ENCODE results near the gene RPL10. TPM values are rescaled to one million over a fixed set of nuclear protein-coding genes. Genes with fewer than 3 reads are reported as not detected.

RPL10 gene
- total and polyA plus RNA-seq, 4 donors, result 2,479 to 4,258 (median 3,622) TPM

DNA sequence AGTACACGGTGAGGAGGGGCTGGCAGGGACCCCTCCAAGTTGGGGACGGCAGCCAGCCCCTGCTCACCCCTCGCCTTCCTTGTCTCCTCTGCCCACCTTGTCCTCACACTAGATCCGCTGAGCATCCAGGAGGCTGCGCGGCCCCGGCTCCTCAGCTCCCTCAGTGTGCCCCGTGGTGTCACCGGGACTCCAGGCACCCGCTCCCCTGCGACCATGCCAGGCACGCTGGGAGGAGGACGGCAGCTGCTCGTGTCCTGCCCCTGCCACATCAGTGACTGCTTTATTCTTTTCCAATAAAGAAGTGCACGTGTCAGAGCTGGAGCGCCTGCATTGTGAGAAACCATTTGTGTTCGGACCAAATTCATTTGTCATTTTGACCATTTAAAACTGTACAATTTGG, 52.1 kb downstream of the RPL10 start:
- no peaks in the 10 kb centered on the region for H3K27me3 ChIP-seq (ENCODE audit: control insufficient read depth in 3 of 3, insufficient read depth in 3 of 3, low read length in 2 of 3)
- WGBS, 2 donors, result 93 to 97% methylated on average over 9 to 17 of the region's 17 CpGs
- TF ChIP-seq, protein P1, sequence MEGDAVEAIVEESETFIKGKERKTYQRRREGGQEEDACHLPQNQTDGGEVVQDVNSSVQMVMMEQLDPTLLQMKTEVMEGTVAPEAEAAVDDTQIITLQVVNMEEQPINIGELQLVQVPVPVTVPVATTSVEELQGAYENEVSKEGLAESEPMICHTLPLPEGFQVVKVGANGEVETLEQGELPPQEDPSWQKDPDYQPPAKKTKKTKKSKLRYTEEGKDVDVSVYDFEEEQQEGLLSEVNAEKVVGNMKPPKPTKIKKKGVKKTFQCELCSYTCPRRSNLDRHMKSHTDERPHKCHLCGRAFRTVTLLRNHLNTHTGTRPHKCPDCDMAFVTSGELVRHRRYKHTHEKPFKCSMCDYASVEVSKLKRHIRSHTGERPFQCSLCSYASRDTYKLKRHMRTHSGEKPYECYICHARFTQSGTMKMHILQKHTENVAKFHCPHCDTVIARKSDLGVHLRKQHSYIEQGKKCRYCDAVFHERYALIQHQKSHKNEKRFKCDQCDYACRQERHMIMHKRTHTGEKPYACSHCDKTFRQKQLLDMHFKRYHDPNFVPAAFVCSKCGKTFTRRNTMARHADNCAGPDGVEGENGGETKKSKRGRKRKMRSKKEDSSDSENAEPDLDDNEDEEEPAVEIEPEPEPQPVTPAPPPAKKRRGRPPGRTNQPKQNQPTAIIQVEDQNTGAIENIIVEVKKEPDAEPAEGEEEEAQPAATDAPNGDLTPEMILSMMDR (IDR thresholded peaks at IDR 0.05; ENCODE audit: control extremely low read depth, extremely low read depth), result no peak
- DNase-seq (no peak), ATAC-seq (ENCODE audit: insufficient read depth, low FRiP score) (no peak)
- no peak overlapping the region for H3K9ac ChIP-seq (ENCODE audit: insufficient read depth in 1 of 2, low read length in 2 of 2)
- H3K27ac ChIP-seq (ENCODE audit: low read depth in 1 of 2, low read length in 1 of 2), result no peak overlapping the region
- H3K9me3 ChIP-seq (ENCODE audit: control insufficient read depth in 4 of 4, insufficient read depth in 3 of 4, low read length in 3 of 4), result no peaks in the 10 kb centered on the region
- no peak overlapping the region for H3K4me3 ChIP-seq
- peaks cover 0 to 17% (median 3%) of the 10 kb centered on the region in 4 donors for H3K36me3 ChIP-seq (ENCODE audit: control insufficient read depth in 4 of 4, insufficient read depth in 4 of 4, low read length in 4 of 4)
- H3K4me1 ChIP-seq (ENCODE audit: control insufficient read depth in 5 of 5, insufficient read depth in 5 of 5, low read length in 5 of 5), result peaks cover 0 to 5% (median 0%) of the 10 kb centered on the region in 5 donors

Small RNA genes lying within 50 kb of the gene (small RNA-seq; reads per million reads assigned to genes)
- 0.08 reads per million for gene MIR6858 (ENCODE audit: low replicate concordance)
- gene SNORA70 (ENCODE audit: low replicate concordance), result not detected

Other genes starting within 250 kb of the RPL10 start
- not detected for gene OPN1MW, start 215.8 kb upstream of the RPL10 start, total RNA-seq
- not detected for gene OPN1MW, start 215.8 kb upstream of the RPL10 start, polyA plus RNA-seq
- gene OPN1MW2, start 178.6 kb upstream of the RPL10 start, total RNA-seq, result not detected
- gene OPN1MW2, start 178.6 kb upstream of the RPL10 start, polyA plus RNA-seq, result not detected
- not detected for gene OPN1MW3, start 140.8 kb upstream of the RPL10 start, total RNA-seq
- not detected for gene OPN1MW3, start 140.8 kb upstream of the RPL10 start, polyA plus RNA-seq
- not detected for gene TEX28, start 103.3 kb upstream of the RPL10 start, total RNA-seq
- gene TEX28, start 103.3 kb upstream of the RPL10 start, polyA plus RNA-seq, result under 1 TPM in 1 of 2 donors, not detected in 1; 0.02 TPM
- gene TKTL1, start 102.6 kb upstream of the RPL10 start, total RNA-seq, result 1 to 10 TPM in 1 of 2 donors, under 1 TPM in 1; 0.18 to 1.5 TPM
- gene TKTL1, start 102.6 kb upstream of the RPL10 start, polyA plus RNA-seq, result under 1 TPM in 1 of 2 donors, not detected in 1; 0.54 TPM
- 1,000 to 10,000 TPM in 1 of 2 donors, 100 to 1,000 TPM in 1; 602 to 1,802 TPM for gene FLNA, start 23.7 kb upstream of the RPL10 start, total RNA-seq
- 100 to 1,000 TPM; 645 to 783 TPM for gene FLNA, start 23.7 kb upstream of the RPL10 start, polyA plus RNA-seq
- 10 to 100 TPM; 33.0 to 66.9 TPM for gene EMD, start 19.1 kb upstream of the RPL10 start, total RNA-seq
- gene EMD, start 19.1 kb upstream of the RPL10 start, polyA plus RNA-seq, result 100 to 1,000 TPM in 1 of 2 donors, 10 to 100 TPM in 1; 82.7 to 108 TPM
- 10 to 100 TPM; 12.5 to 41.0 TPM for gene DNASE1L1, start 10.9 kb downstream of the RPL10 start, total RNA-seq
- gene DNASE1L1, start 10.9 kb downstream of the RPL10 start, polyA plus RNA-seq, result 10 to 100 TPM; 28.2 to 52.3 TPM
- gene TAFAZZIN, start 13.2 kb downstream of the RPL10 start, total RNA-seq, result 10 to 100 TPM; 28.4 to 48.9 TPM
- 10 to 100 TPM; 39.7 to 61.2 TPM for gene TAFAZZIN, start 13.2 kb downstream of the RPL10 start, polyA plus RNA-seq
- gene ATP6AP1, start 30.3 kb downstream of the RPL10 start, total RNA-seq, result 100 to 1,000 TPM in 1 of 2 donors, 10 to 100 TPM in 1; 73.7 to 142 TPM
- gene ATP6AP1, start 30.3 kb downstream of the RPL10 start, polyA plus RNA-seq, result 100 to 1,000 TPM in 1 of 2 donors, 10 to 100 TPM in 1; 84.1 to 220 TPM
- 100 to 1,000 TPM in 1 of 2 donors, 10 to 100 TPM in 1; 64.0 to 116 TPM for gene GDI1, start 38.8 kb downstream of the RPL10 start, total RNA-seq
- 100 to 1,000 TPM; 116 to 130 TPM for gene GDI1, start 38.8 kb downstream of the RPL10 start, polyA plus RNA-seq
- gene FAM50A, start 45.8 kb downstream of the RPL10 start, total RNA-seq, result 10 to 100 TPM; 23.4 to 74.4 TPM
- gene FAM50A, start 45.8 kb downstream of the RPL10 start, polyA plus RNA-seq, result 100 to 1,000 TPM; 106 to 202 TPM
- gene PLXNA3, start 59.9 kb downstream of the RPL10 start, total RNA-seq, result 10 to 100 TPM; 17.3 to 61.1 TPM
- gene PLXNA3, start 59.9 kb downstream of the RPL10 start, polyA plus RNA-seq, result 10 to 100 TPM; 10.2 to 16.1 TPM
- 10 to 100 TPM; 10.3 to 26.4 TPM for gene LAGE3, start 80.9 kb downstream of the RPL10 start, total RNA-seq
- gene LAGE3, start 80.9 kb downstream of the RPL10 start, polyA plus RNA-seq, result 10 to 100 TPM; 21.5 to 32.0 TPM
- 10 to 100 TPM; 22.9 to 38.2 TPM for gene UBL4A, start 88.2 kb downstream of the RPL10 start, total RNA-seq
- 10 to 100 TPM; 21.3 to 39.6 TPM for gene UBL4A, start 88.2 kb downstream of the RPL10 start, polyA plus RNA-seq
- 10 to 100 TPM; 11.1 to 30.9 TPM for gene SLC10A3, start 92.3 kb downstream of the RPL10 start, total RNA-seq
- 10 to 100 TPM; 27.3 to 33.0 TPM for gene SLC10A3, start 92.3 kb downstream of the RPL10 start, polyA plus RNA-seq
- 10 to 100 TPM; 21.5 to 48.6 TPM for gene FAM3A, start 117.9 kb downstream of the RPL10 start, total RNA-seq
- gene FAM3A, start 117.9 kb downstream of the RPL10 start, polyA plus RNA-seq, result 10 to 100 TPM; 43.9 to 61.2 TPM
- gene G6PD, start 148.5 kb downstream of the RPL10 start, total RNA-seq, result 100 to 1,000 TPM in 1 of 2 donors, 10 to 100 TPM in 1; 24.3 to 106 TPM
- 10 to 100 TPM; 55.4 to 75.6 TPM for gene G6PD, start 148.5 kb downstream of the RPL10 start, polyA plus RNA-seq
- gene IKBKG, start 149.2 kb downstream of the RPL10 start, total RNA-seq, result 10 to 100 TPM; 12.0 to 58.3 TPM
- 10 to 100 TPM; 23.1 to 49.6 TPM for gene IKBKG, start 149.2 kb downstream of the RPL10 start, polyA plus RNA-seq
- not detected for gene CTAG1A, start 186.8 kb downstream of the RPL10 start, total RNA-seq
- gene CTAG1A, start 186.8 kb downstream of the RPL10 start, polyA plus RNA-seq, result not detected
- gene CTAG1B, start 220.9 kb downstream of the RPL10 start, total RNA-seq, result not detected
- not detected for gene CTAG1B, start 220.9 kb downstream of the RPL10 start, polyA plus RNA-seq

Data from lung (tissue), 13 donors.